DOHH2 (cell line): ENCODE results near the gene TPRX2.

Experiments used
- H3F3A ChIP-seq: fragments of 200-600 bp; sonication (generic), shearing (Covaris generic); 2 replicates; pipeline ENCODE4 v1.6.0; 2016; ENCODE audit warnings: antibody characterized with exemption, mild to moderate bottlenecking; ENCODE audit not compliant: control insufficient read depth, insufficient read depth
- H3K27ac ChIP-seq: fragments of 200-600 bp; sonication (generic); 2 replicates; pipeline ENCODE4 v1.5.1; 2014; ENCODE audit warnings: low read depth, mild to moderate bottlenecking, low read length, moderate library complexity
- H3K27me3 ChIP-seq: fragments of 200-600 bp; sonication (generic); 2 replicates; pipeline ENCODE4 v1.6.1; 2014; ENCODE audit warnings: mild to moderate bottlenecking, low read length, mixed read lengths; ENCODE audit not compliant: control insufficient read depth
- H3K36me3 ChIP-seq: fragments of 200-600 bp; sonication (generic); 2 replicates; pipeline ENCODE4 v1.6.1; 2014; ENCODE audit warnings: mild to moderate bottlenecking, low read length, moderate library complexity, mixed read lengths; ENCODE audit not compliant: control insufficient read depth
- H3K4me1 ChIP-seq: fragments of 200-600 bp; sonication (generic); 2 replicates; pipeline ENCODE4 v1.6.1; 2014; ENCODE audit warnings: mild to moderate bottlenecking, low read length, mixed read lengths; ENCODE audit not compliant: control insufficient read depth
- H3K4me2 ChIP-seq: fragments of 200-600 bp; sonication (generic); 2 replicates; pipeline ENCODE4 v1.6.0; 2014; ENCODE audit warnings: mild to moderate bottlenecking, low read length, moderate library complexity
- H3K4me3 ChIP-seq: fragments of 200-600 bp; sonication (generic); 2 replicates; pipeline ENCODE4 v1.5.1; 2014; ENCODE audit warnings: mild to moderate bottlenecking, low read length, mixed read lengths
- H3K79me2 ChIP-seq: fragments of 200-600 bp; sonication (generic); 2 replicates; pipeline ENCODE4 v1.6.1; 2014; ENCODE audit warnings: mild to moderate bottlenecking, low read length, mixed read lengths; ENCODE audit not compliant: control insufficient read depth
- H3K9me2 ChIP-seq: fragments of 200-600 bp; sonication (generic); replicated peaks from 2 replicates; pipeline ENCODE4 v1.6.1; 2014; ENCODE audit warnings: mild to moderate bottlenecking, low read length, mixed read lengths; ENCODE audit not compliant: control insufficient read depth
- H3K9me3 ChIP-seq: fragments of 200-600 bp; sonication (generic); 2 replicates; pipeline ENCODE4 v1.6.1; 2014; ENCODE audit warnings: antibody characterized with exemption, low read length, mixed read lengths; ENCODE audit not compliant: control insufficient read depth, insufficient read depth
- H4K20me1 ChIP-seq: fragments of 200-600 bp; sonication (generic); 2 replicates; pipeline ENCODE4 v1.6.0; 2014; ENCODE audit warnings: low read depth, mild to moderate bottlenecking, antibody characterized with exemption, low read length, moderate library complexity; ENCODE audit not compliant: control insufficient read depth, insufficient read depth
- CTCF ChIP-seq: fragments of 200-600 bp; sonication (generic); IDR thresholded peaks from one replicate; pipeline ENCODE4 v1.5.1; 2014; ENCODE audit warnings: antibody characterized with exemption, mild to moderate bottlenecking, low read depth, low read length; ENCODE audit not compliant: poor library complexity, severe bottlenecking
- EZH2phosphoT487 ChIP-seq: fragments of 200-600 bp; sonication (generic); IDR thresholded peaks from 2 replicates; pipeline ENCODE4 v1.6.1; 2017; ENCODE audit warnings: borderline replicate concordance, mild to moderate bottlenecking, antibody characterized with exemption, low read length, moderate library complexity, mixed read lengths

Gene TPRX2

GRCh38 chr19:47881757-47882156 is 22.7 kb downstream of the TPRX2 start:
- TF ChIP-seq CTCF, result no peak
- no peak for TF ChIP-seq EZH2phosphoT487
- no peaks in the 10 kb centered on the region for H3K79me2 ChIP-seq
- H3K27me3 ChIP-seq, result no peaks in the 10 kb centered on the region
- no peak overlapping the region for H3K27ac ChIP-seq
- no peak overlapping the region for H3K4me3 ChIP-seq
- no peaks in the 10 kb centered on the region for H3K4me1 ChIP-seq
- H4K20me1 ChIP-seq, result no peaks in the 10 kb centered on the region
- H3K9me3 ChIP-seq, result no peaks in the 10 kb centered on the region
- H3F3A ChIP-seq, result no peaks in the 10 kb centered on the region
- H3K36me3 ChIP-seq, result no peaks in the 10 kb centered on the region
- no peak overlapping the region for H3K4me2 ChIP-seq
- no peaks in the 10 kb centered on the region for H3K9me2 ChIP-seq

- no peaks in the 10 kb centered on the region for H3K4me1 ChIP-seq
- no peaks in the 10 kb centered on the region for H3F3A ChIP-seq
- no peaks in the 10 kb centered on the region for H3K9me2 ChIP-seq
- TF ChIP-seq EZH2phosphoT487 (no peak), CTCF (no peak)
- no peak overlapping the region for H3K4me2 ChIP-seq
- H3K27me3 ChIP-seq, result no peaks in the 10 kb centered on the region
- H3K4me3 ChIP-seq, result no peak overlapping the region
- H4K20me1 ChIP-seq, result no peaks in the 10 kb centered on the region
- no peaks in the 10 kb centered on the region for H3K9me3 ChIP-seq
- no peaks in the 10 kb centered on the region for H3K79me2 ChIP-seq
- H3K36me3 ChIP-seq, result no peaks in the 10 kb centered on the region
- H3K27ac ChIP-seq, result no peak overlapping the region
Observed at GRCh38 chr19:47882890-47883289, 23.9 kb downstream of the TPRX2 start.

GRCh38 chr19:47885067-47885463 is 26.0 kb downstream of the TPRX2 start:
- Histone ChIP-seq H3K9me2 (no peaks in the 10 kb centered on the region), H3K36me3 (no peaks in the 10 kb centered on the region), H3F3A (no peaks in the 10 kb centered on the region), H4K20me1 (no peaks in the 10 kb centered on the region), H3K27ac (no peak overlapping the region), H3K9me3 (no peaks in the 10 kb centered on the region), H3K27me3 (no peaks in the 10 kb centered on the region), H3K4me2 (no peak overlapping the region), H3K4me3 (no peak overlapping the region), H3K4me1 (no peaks in the 10 kb centered on the region), H3K79me2 (no peaks in the 10 kb centered on the region)
- TF ChIP-seq CTCF, result no peak
